ENCODE results near the gene ITGA8.
"Not testable (repeated sequence)": the region's sequence is repeated elsewhere in the genome, so short reads cannot be mapped to it uniquely, and the experiment has no call there.

ITGA8 gene

DNA sequence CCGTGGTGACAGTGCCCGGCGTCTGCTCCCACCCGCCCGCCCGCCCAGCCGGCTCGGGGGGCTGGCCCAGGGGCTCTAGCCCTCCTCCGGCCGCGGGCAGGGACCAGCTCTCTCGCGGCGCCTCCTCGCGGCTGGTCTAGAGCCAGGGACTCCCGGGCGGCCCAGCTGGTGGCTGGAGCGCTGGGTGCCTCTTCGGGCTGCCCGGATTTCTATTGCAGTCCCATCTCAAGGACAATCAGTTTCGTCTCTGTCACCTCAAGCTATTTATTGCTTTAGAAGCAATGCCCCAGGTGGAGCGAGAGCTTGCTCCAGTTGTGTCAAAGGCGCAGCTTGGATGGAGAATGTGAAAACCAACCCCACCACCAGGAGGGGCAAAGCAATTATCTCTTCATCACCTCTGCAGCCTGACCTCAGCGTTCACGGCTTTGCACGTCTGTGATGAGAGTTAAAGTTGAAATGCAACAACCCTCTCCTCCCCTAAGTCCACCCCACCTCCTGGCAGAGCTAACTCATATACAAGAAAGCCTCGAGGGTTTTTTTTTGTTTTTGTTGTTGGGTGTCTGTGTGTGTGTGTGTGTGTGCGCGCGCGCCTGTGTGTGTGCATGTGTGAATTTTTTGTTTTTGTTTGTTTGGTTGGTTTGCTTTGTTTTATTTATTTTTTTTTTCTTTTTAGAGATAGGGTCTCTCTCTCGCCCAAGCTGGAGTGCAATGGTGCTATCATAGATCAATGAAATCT is at the start of gene ITGA8:
Gene ITGA8, minus strand, starts transcription at position 24 of the 736 bp plus-strand sequence. CDS start 151 bp downstream, outside the sequence.
- no peak for DNase-seq

DNA sequence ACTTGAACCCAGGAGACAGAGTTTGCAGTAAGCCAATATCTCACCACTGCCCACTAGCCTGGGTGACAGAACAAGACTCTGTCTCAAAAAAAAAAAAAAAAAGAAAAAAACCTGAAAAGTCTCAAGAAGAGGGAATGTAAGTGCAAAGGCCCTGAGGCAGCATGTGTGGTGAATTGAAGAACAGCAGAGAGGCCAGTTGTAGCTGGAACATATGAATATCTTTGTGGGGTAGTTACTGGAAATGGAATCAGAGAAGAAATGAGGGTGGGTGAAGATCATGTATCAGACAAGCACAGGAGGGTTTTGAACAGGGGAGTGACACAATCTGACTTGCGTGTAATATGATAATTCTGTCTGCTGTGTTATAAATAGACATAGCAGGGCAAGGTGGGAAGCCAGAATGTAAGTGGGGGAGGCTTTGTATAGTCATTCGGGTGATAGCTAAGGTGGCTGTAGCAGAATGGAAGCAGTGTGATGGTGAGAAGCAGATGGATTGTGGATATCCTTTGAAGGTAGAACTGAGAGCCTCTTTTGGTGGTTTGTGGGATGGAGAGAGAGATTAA is 45.3 kb upstream of the ITGA8 start:
- no peak for DNase-seq

DNA sequence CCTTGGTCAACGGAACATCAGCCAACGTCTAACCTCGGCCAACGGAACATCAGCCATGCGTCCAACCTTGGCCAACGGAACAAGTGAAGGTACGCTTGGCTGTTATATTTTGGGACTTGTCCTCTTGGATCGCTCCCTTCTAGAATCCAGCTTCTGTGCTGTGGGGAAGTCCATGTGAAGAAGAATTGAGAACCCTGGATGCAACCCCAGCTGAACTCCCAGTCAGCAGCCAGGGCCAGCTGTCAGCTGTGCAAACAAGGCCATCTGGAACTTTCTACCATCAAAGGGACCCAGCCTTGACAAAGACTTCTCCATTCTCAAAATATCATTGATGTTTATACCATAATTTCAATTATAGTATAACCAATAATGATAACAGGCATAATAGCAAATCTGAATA is 43.3 kb upstream of the ITGA8 start:
- no peak for DNase-seq

DNA sequence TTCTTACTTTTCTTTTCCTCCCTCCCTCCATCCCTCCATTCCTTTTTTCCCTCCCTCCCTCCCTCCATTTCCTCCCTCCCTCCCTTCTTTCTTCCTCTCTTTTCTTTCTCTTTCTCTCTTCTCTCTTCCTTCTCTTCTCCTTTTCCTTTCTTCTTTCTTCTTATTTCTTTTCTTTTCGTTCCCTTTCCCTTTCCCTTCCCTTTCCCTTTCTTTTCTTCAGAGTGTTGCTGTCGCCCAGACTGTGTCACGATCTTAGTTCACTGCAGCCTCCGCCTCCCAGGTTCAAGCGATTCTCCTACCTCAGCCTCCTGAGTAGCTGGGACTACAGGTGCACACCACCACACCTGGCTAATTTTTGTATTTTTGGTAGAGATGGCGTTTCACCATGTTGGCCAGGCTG is 42.5 kb upstream of the ITGA8 start:
- DNase-seq: not testable (repeated sequence)

DNA sequence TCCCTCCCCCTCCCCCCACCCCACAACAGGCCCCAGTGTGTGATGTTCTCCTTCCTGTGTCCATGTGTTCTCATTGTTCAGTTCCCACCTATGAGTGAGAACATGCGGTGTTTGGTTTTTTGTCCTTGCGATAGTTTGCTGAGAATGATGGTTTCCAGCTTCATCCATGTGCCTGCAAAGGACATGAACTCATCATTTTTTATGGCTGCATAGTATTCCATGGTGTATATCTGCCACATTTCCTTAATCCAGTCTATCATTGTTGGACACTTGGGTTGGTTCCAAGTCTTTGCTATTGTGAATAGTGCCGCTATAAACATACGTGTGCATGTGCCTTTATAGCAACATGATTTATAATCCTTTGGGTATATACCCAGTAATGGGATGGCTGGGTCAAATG is 41.5 kb upstream of the ITGA8 start:
- DNase-seq: not testable (repeated sequence)

DNA sequence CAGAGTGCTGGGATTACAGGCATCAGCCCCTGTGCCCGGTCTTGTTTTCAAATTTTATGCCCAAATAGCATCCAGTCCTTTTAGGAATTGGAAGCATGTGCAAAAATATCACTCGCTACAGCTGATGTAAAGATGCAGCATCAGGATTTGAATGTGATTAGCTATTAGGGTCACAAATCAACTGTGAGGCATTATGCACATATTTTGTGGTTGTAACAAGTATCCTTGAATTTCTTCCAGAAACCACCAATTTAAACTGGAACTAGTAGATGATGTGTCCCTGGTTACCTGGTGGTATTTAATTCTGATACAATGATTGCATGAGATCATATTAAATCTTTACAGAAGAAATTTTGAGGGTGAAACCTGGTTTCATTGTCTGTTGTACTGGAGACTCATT is 41.0 kb upstream of the ITGA8 start:
- DNase-seq: no peak

DNA sequence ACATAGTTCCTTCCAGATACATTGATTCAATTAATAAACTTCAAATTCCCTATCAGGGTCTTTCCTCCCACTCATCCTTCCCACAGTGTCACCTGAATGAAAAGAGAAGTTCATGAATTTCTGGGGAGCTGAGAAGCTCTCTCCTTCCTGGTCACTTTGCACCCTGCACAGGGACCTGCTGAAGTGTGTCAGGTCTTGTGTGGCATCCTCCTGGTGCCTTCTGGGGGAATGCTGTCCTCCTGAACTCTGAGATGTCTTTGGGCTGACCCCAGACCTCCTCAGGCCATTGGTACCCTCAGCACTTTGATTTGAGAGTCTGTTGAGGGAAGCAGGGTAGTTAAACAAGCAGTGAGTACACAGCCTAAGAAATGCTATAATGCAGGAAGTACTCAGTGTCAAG is 39.5 kb upstream of the ITGA8 start:
- no peak for DNase-seq

DNA sequence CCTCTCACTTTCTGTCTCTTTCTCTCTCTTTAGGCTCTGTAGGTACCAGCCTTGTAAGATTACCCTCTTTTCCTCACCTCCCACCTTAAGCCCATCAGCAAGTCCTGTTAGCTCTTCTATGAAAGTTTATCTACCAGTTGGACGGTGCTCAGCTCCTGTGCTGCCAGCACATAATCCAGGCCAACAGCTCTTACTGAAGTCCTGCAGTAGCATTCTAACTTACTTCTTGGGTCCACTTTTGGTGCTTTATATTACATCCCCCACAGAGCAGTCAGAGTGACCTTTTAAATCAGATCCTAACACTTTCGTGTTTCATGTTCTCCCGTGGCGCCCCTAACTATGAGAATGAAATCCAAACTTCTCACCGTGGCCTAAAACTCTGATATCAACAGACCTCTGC is 38.9 kb upstream of the ITGA8 start:
- no peak for DNase-seq

DNA sequence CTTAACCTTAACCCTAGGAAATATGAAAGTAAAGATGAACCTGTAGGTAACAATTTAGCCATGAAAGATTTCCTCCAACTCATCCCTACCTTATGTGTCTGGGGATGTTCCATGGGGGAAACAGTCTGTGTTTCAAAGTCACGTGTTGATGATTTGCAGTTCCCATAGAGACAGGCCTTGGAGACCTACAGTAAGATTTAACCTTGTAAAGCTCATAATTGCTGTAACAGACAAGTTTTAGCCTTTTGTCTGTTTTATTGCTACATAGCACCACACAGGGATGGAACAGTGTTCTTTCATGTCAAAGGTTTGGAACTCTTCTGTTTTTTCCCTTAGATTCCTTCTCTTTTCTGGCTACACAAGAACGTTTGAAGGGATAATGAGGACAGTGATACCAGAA is 35.2 kb upstream of the ITGA8 start:
- DNase-seq: no peak

DNA sequence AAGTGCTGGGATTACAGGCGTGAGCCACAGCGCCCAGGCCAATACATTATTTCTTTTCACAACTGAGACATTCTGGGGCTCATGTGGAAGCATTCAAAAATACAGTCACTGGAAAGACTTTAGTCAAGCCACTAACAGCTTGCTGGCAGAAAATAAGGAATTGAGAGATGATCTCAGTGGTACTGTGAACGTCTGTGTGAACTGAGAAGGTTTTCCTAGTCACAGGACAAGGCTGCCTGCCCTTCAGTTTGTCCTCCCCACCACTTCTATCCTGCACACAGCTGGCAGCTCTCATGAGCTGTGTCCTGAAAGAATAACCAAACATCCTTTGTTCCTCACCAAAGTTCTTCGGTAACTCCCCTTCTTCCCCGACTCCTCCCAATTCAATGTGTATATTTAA is 31.3 kb upstream of the ITGA8 start:
- no peak for DNase-seq

DNA sequence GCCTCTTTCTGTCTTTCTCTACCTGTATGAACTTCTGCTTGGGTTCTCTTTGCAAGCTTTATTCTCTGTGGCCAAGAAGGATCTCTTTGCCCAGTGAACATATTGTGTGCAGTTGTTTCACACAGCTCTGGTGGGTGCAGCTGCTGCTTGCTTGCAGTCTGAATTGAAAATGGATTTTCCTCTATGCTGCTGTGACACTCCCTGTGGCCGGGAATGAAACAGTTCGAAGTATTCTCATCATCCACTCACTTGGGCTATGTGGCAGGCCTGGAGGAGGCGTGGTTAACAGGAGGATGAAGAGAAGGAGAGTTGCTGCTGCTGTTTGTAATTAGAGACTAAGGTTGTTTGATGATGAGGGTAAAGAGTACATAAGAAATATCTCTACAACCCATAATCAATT is 28.4 kb upstream of the ITGA8 start:
- DNase-seq: no peak

DNA sequence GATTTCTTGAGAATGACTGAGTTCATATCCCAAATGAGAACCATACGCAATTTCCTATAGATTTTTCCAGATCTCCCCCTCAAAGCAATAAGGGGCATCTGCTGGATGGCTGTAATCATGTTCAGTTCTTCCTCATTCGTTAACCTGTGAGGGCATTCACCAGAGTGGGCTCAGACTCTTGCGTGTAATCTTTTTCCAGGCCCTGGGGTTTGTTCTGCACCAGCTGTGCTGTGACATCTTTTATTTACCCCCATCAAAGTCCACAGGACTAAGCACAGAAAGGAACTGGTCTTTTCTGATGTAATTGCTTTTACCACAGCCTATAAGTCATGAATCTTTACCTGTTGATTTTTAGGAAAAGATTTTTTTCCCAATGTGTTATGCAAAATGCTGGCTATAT is 27.9 kb upstream of the ITGA8 start:
- no peak for DNase-seq

DNA sequence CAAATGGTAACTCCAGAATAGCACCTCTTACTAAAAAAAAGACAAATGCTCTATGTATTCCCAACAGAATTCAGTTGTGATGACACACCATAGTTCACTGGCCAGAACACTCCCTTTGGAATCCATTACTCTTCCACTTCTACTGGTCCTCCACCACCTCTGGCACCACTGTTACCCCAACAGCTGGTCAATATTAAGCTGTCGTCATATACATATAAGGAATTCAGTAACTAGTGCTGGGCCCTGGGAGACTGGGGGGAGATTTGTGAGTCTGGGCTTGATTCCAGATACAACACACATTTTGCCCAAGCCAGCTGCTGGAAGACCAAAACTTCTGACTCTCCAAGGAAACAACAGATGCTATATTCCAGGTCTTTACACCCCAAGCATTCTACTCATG is 26.0 kb upstream of the ITGA8 start:
- no peak for DNase-seq

DNA sequence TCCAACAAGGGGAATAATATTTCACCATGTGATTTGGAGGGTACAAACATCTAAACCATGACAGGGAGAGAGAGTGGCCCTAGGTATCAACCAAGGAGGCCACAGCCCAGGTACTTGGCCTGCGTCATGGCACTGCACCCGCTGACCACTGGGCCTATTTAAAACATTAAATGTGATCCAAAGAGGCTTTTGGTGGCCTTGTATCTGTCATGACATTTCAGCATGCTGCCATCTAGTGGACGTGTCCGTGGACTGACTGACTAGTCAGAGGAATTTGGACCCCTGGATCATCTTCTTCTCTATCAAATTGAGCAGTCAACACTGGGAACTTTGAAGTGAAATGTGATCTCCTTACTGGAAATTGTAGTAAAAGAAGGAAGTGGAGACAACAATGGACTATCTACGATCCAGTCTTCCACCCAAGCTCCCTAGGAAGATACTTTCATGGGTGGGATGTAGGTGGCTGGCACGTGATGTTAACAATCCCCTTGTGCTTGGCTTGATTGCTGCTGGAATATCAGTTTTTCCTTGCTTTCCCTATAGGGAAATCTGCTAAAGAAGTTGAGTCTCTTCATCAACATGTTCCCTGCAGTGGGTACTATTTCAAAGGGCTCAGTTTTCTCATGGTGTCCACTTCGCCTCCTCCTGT is 24.6 kb upstream of the ITGA8 start:
- peak; percentile 52 to 54 for DNase-seq

DNA sequence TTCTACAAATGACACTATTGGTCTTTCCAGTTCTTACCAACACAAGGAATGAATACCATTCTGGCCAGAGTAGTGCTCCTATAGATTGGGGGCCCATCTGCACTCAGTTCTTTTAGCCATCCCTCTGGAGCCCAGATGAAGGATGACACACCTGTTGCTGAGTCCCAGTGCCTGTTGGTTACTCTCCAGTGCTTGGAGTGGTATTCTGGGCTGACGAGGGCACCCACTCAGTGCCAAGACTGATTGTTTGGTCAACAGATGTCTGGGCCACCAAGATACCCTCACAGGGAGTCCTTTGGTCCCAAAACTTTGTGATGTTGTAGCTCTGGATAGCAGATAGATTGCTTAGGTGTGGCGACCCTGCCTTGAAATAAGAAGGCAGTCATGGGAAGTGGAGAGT is 23.7 kb upstream of the ITGA8 start:
- DNase-seq: no peak

DNA sequence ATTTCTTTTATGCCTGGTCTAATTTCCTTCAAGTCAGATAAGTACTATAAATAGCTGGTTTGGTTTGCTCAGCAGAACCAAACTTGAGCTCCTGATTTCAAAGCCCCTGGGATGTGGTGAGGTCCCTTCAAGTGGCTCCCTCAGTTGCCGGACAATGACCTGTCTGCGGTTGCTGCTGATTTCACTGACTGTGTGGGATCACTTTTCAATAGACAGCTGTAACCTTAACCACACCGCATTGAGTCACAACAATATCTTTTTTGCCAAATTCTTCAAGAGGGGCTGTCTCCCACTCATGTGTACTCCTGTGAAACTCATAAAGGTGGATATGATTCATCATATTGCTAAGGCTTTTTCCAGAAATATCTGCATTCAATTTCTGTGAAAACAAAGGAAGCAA is 23.1 kb upstream of the ITGA8 start:
- DNase-seq: no peak

DNA sequence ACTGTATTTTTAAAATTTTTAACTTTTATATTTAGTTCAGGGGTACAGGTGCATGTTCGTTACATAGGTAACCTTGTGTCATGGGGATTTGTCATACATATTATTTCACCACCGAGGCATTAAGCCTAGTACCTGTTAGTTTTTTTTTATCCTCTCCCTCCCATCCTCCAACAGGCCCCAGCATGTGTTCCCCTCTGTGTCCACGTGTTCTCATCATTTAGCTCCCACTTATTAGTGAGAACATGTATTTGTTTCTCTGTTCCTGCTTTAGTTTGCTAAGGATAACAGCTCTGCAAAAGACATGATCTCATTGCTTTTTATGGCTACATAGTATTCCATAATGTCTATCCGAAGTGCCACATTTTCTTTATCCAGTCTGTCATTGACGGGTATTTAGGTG is 22.4 kb upstream of the ITGA8 start:
- no peak for DNase-seq

DNA sequence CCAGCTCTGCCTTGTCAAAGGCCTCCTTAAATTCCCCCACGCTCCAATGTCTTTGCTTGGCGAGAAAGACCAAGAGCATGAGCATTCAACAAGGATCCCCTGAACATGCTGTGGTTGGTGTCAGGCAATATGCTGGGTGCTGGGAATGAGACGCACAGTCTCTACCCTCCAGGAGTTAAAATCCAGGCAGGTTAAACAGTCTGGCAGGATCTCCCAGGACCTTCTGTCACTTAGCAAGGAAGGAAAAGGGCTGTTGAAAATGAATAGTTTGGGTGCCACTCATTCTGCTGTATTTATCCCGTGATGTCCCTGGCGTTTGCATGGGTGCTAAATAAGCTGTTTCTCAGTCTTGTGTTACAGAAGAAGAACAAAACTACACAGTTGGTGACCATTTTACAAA is 21.9 kb upstream of the ITGA8 start:
- DNase-seq: no peak

DNA sequence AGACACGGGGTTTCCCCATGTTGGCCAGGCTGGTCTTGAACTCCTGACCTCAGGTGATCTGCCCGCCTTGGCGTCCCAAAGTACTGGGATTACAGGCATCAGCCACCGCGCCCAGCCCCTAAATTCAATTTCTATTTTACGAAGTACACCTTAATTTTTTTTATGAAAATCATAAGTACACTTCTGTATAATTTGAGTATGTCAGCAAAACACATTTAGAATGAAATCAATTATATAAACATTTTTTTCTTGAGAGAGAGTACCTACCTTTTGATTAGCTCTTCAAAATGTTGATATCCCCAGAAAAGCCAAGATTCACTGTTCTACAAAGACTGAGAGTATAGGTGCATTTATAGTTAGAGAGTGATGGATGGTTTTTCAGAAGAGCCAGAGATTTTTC is 20.5 kb upstream of the ITGA8 start:
- no peak for DNase-seq

DNA sequence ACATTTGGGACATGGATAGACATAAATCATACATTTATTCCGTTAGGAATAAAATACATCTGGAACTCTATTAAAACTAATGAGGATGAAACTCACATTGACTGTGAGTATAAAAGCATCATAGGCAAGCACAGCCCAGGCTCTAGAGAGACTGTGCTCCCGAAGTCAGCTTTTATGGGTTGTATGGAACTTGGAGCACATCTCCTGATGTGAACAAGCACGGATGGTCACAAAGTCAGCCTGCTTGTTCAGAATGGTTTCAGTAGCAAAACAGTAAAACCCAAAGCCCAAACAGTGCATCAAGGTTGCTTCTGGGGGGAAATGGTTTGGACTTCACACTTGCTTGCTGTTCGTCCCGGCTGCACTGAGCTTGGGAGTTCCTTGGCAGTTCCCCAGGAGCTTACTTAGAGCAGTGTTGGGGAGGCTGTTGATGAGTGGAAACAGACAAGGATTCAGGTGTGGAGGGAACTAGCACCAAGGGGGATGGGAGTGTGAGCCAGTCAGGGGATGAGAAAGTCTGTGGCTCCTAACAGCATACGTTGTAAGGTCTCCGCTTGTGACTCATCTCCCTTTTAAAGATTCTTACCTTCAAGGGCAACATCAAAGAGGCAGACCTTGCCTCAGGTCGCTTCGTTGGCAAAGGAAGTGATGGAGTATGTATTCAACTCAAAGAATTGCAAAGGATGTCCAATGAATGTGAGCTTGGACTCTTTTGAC is 19.7 kb upstream of the ITGA8 start:
- DNase-seq: no peak

DNA sequence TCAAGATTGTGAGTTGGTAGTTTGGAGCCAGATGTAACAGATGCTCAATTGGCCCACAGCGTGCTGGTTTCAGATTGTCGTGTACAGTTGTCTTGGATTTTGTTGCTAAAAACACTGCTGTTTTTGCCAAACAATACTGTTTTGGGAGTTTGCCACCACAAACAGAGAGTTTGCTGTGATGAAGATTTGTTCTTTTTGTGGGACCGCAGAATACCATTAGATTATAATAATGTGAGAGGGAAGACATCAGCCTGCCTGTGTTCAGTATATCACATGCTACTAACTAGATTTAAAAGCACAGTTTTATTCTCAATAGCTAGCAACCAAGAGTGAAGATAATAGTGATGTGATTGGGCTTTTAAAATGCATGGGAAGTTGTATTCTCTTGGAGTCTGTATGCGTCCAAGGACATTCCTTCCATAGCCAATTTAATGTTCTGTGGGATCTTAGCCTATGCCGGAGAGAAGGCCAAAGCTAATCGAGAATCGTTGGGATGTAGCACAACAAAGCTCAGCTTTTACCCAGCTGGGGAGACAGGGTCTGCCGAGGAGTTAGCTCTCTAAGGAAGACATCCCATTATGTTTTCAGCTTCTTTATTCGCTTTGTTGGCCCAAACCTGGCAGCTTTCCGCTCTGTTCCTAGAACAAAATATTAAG is 18.7 kb upstream of the ITGA8 start:
- DNase-seq: no peak

DNA sequence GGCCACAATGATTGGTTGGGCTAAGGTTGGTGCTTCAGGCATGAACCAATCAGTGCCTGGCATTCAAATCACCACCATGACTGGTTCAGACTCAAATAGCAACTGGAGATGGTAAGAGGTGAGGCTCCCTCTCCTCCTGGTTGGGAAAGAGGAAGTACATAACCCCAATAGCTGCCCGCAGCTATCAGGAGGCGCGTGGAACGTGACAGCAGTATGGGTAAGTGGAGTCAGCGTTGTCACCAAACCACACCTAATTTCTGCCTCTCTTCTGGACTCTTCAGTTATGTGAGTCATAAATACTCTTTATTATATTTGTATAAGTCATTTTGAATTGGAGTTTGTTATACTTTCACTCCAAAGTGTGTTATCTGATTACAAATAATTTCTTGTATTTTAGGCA is 17.9 kb upstream of the ITGA8 start:
- DNase-seq: no peak

DNA sequence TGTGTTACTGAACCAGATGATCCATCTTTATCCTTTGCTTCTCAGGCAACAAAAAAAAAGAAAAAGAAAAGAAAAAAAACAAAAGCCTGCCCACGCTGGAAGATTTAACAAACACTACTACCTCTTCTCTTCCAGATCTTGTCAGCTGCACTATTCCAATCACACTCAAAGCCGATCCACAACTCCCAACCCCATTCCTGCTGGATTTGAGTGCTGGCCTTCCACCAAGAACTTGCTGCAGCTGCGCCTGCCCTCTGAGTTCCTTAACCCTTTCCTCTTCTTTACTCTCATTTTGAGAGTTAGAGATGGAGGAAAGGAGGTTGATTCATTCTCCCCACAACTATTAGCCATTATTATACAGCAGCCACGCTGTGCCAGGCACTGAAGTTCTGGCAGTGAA is 16.0 kb upstream of the ITGA8 start:
- DNase-seq: no peak
